ENCODE results near the gene SIN3B.

The SIN3B gene

GRCh38 chr19:16804176-16804575 is 25.0 kb upstream of the SIN3B start:
- TF ChIP-seq CTCF (conservative IDR thresholded peaks at IDR 0.05; ENCODE audit: low read depth), result no peak
- ChIA-PET CTCF (interaction anchor here (0.6 to 1.2 kb wide), 4 partner anchors 20 to 235 kb away, joined by 3 to 11 read pairs (median 3); no protein-coding TSS in a partner anchor), POLR2A (ENCODE audit: low non-redundant PET) (no interaction called here)
- H3K27ac ChIP-seq, result no peak overlapping the region
- DNase-seq (ENCODE audit: low spot score), result no peak

DNA sequence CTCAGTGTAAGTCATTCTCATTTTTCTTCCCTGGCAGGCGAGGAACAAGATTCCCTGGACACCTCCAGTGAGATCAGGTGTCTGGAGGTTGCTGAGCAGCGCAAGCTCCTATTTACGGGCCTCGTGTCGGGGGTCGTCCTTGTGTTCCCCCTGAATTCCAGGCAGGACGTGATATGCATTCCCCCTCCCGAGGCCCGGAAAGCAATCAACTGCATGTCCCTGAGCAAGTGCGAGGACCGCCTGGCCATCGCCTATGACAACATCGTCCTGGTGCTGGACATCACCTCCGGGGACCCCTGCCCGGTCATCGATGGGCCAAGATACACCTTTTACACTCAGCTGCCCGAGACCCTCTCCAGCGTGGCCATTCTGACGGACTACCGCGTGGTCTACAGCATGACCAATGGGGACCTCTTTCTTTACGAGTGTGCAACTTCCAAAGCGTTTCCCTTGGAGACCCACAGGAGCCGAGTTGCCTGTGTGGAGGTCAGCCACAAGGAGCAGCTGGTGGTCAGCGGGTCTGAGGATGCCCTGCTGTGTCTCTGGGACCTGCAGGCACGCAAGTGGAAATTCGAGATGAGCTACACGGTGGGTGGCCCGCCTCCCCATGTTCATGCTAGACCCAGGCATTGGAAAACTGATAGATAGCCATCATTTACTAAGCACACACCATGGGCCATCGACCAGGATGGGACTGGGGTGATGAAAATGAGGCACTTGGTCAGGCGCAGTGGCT is 21.5 kb upstream of the SIN3B start:
- POLR2A ChIA-PET (ENCODE audit: low non-redundant PET), result interaction anchor here (0.6 kb wide), 1 partner anchor 271 kb away, joined by 4 read pairs; no protein-coding TSS in a partner anchor
- TF ChIP-seq CTCF (conservative IDR thresholded peaks at IDR 0.05; ENCODE audit: low read depth), result no peak

DNA sequence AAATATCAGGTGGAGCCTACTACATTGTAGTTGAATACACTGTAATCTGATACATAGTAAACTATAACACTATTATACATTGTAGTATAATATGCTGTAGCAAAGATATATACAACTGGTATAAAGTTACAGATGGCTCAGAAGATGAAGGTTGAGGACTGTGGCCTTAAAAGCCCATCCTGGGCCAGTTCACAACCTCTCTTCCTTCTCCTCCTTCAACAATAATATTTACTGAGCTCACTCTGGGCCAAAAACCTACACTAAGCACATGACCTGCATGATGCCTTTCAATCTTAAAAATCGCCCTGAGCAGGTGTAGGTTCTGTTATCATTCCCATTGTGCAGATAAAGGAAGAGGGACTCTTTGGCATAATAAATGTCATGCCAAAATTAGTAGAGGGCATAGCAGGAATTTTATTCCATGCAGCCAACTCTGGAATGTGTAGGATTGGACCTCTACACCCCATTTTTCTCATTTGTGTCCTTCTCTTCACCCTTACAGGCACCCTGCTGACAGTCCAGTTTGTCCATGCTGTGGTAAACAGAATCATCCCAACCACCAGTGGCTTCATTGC is 14.6 kb upstream of the SIN3B start:
- POLR2A ChIA-PET (ENCODE audit: low non-redundant PET), result no interaction called here
- TF ChIP-seq CTCF (conservative IDR thresholded peaks at IDR 0.05; ENCODE audit: low read depth), result no peak
- CTCF ChIA-PET, result interaction anchor here (0.6 kb wide), 2 partner anchors 11 to 43 kb away, joined by 3 read pairs; no protein-coding TSS in a partner anchor
- no peak for DNase-seq (ENCODE audit: low spot score)
- no peak overlapping the region for H3K27ac ChIP-seq

More for the DNA sequence above, 21.5 kb upstream of the SIN3B start:
- no peak overlapping the region for H3K27ac ChIP-seq
- CTCF ChIA-PET, result interaction anchor here (0.6 to 1.2 kb wide), 2 partner anchors 12 to 245 kb away, joined by 4 to 6 read pairs; no protein-coding TSS in a partner anchor
- no peak for DNase-seq (ENCODE audit: low spot score)

GRCh38 chr19:16820056-16820455 is 9.1 kb upstream of the SIN3B start:
- CTCF ChIA-PET, result interaction anchor here (0.7 kb wide), 1 partner anchor 12 kb away, joined by 4 read pairs; no protein-coding TSS in a partner anchor
- no peak for DNase-seq (ENCODE audit: low spot score)
- no peak for TF ChIP-seq CTCF (conservative IDR thresholded peaks at IDR 0.05; ENCODE audit: low read depth)
- H3K27ac ChIP-seq, result no peak overlapping the region
- POLR2A ChIA-PET (ENCODE audit: low non-redundant PET), result no interaction called here

- ChIA-PET POLR2A (ENCODE audit: low non-redundant PET) (no interaction called here), CTCF (no interaction called here)
- DNase-seq (ENCODE audit: low spot score), result no peak
- H3K27ac ChIP-seq, result no peak overlapping the region
- no peak for TF ChIP-seq CTCF (conservative IDR thresholded peaks at IDR 0.05; ENCODE audit: low read depth)
Measured at GRCh38 chr19:16821081-16821480, 8.1 kb upstream of the SIN3B start.

DNA sequence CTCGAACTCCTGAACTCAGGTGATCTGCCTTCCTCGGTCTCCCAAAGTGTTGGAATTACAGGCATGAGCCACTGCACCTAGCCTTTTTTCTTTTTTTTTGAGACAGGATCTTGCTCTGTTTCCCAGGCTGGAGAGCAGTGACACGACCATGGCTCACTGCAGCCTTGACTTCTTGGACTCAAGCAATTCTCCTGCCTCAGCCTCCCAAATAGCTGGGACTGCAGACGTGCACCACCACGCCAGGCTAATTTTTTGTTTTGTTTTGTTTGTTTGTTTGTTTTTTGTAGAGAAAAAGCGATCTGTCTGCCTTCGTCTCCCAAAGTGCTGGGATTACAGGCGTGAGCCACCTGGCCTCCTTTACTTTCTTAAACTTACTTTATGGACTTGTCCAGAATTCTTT is 6.5 kb upstream of the SIN3B start:
- POLR2A ChIA-PET (ENCODE audit: low non-redundant PET), result no interaction called here
- TF ChIP-seq CTCF (conservative IDR thresholded peaks at IDR 0.05; ENCODE audit: low read depth), result no peak
- no peak for DNase-seq (ENCODE audit: low spot score)
- CTCF ChIA-PET, result interaction anchor here (0.6 to 0.7 kb wide), 2 partner anchors 166 to 238 kb away, joined by 3 to 7 read pairs; no protein-coding TSS in a partner anchor
- peak overlapping the region; percentile 84 for H3K27ac ChIP-seq

Measured in RWPE1 (cell line).